ENCODE data around the gene GPR6. TPM values are rescaled to one million over a fixed set of nuclear protein-coding genes. Genes with fewer than 3 reads are reported as not detected.

GPR6 gene
- polyA plus RNA-seq, 3 donors, result not detected

DNA sequence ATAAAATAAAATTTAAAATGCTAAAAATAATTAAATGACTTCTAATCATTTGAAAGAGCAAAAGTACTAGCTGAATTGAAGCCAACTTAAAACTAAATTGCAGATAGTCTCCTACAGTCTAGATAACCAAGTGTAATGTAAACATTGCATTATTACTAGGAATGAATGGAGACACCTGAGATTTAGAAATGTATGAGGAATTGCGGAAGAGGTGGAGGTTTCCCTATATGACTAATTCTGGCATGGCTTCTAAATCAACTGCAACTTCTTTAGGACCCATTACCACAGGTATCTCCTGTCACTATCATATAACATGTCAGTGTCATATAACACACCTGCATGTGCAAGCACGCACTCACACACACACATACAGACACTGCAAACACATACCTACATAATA lies 13.2 kb upstream of the GPR6 start:
- H4K20me1 ChIP-seq (ENCODE audit: insufficient read depth, low read length), result no peaks in the 10 kb centered on the region
- H3K4me1 ChIP-seq (ENCODE audit: control insufficient read depth in 1 of 2, insufficient read depth in 2 of 2, low read length in 2 of 2), result peaks cover 0 to 6% of the 10 kb centered on the region in 2 donors
- no peak overlapping the region for H3K9ac ChIP-seq (ENCODE audit: insufficient read depth, low read length, poor library complexity, severe bottlenecking)
- Mint-ChIP-seq H3K9me3 (peaks cover 0 to 5% (median 3%) of the 10 kb centered on the region in 7 donors), H3K27me3 (ENCODE audit: low read depth in 3 of 3) (peaks cover 0 to 7% (median 7%) of the 10 kb centered on the region in 3 donors), H3K4me3 (no peak overlapping the region), H3K36me3 (no peaks in the 10 kb centered on the region), H3K4me1 (no peaks in the 10 kb centered on the region), H3K27ac (no peak overlapping the region)
- no peak overlapping the region for H3K27ac ChIP-seq (ENCODE audit: low read depth in 1 of 2, low read length in 2 of 2)
- no peak overlapping the region for H3K4me2 ChIP-seq (replicated peaks; ENCODE audit: extremely low read depth, low read length, poor library complexity, severe bottlenecking)
- H3K9me3 ChIP-seq (replicated peaks in 1 of 2; ENCODE audit: control insufficient read depth in 1 of 2, insufficient read depth in 1 of 2, low read length in 2 of 2), result no peaks in the 10 kb centered on the region
- H3K79me2 ChIP-seq (ENCODE audit: insufficient read depth, low read length), result no peaks in the 10 kb centered on the region
- no peaks in the 10 kb centered on the region for H3K27me3 ChIP-seq (ENCODE audit: control insufficient read depth in 2 of 2, insufficient read depth in 2 of 2, low read length in 2 of 2)
- no peak overlapping the region for H3K4me3 ChIP-seq (replicated peaks in 1 of 3; ENCODE audit: low read depth in 2 of 3, low read length in 3 of 3)
- no peak overlapping the region for H2AFZ ChIP-seq (ENCODE audit: insufficient read depth, low read depth, low read length, poor library complexity, severe bottlenecking)
- no peaks in the 10 kb centered on the region for H3K36me3 ChIP-seq (replicated peaks in 1 of 2; ENCODE audit: control insufficient read depth in 1 of 2, insufficient read depth in 2 of 2, low read length in 2 of 2)
- TF ChIP-seq, protein P1, sequence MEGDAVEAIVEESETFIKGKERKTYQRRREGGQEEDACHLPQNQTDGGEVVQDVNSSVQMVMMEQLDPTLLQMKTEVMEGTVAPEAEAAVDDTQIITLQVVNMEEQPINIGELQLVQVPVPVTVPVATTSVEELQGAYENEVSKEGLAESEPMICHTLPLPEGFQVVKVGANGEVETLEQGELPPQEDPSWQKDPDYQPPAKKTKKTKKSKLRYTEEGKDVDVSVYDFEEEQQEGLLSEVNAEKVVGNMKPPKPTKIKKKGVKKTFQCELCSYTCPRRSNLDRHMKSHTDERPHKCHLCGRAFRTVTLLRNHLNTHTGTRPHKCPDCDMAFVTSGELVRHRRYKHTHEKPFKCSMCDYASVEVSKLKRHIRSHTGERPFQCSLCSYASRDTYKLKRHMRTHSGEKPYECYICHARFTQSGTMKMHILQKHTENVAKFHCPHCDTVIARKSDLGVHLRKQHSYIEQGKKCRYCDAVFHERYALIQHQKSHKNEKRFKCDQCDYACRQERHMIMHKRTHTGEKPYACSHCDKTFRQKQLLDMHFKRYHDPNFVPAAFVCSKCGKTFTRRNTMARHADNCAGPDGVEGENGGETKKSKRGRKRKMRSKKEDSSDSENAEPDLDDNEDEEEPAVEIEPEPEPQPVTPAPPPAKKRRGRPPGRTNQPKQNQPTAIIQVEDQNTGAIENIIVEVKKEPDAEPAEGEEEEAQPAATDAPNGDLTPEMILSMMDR (IDR thresholded peaks at IDR 0.05), result no peak
- intact Hi-C loops (cut with micrococcal nuclease), result no loop called here
- 91% methylated on average over 1 of the region's 2 CpGs for WGBS (ENCODE audit: insufficient coverage)
- DNase-seq, result no peak

DNA sequence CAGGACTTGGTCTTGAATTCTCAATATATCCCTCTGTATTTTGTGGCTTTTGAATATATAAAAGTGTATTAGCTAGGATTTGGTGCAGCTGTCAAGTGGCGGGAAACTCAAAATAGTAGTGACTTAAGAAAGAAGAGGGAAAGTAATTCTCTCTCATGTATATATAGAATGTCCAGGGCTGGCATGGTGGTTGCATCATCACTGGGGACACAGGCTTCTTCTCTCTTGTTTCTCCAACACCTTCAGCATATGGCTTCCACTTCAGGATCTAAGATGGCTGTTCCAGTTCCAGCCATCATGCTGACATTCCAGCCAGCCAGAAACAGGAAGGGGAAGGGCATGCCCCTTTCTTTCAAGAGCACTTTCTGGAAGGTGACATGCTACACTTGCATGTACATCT lies 11.8 kb upstream of the GPR6 start:
- no peak overlapping the region for H2AFZ ChIP-seq (ENCODE audit: insufficient read depth, low read depth, low read length, poor library complexity, severe bottlenecking)
- no peak for DNase-seq
- H4K20me1 ChIP-seq (ENCODE audit: insufficient read depth, low read length), result no peaks in the 10 kb centered on the region
- whole genome bisulfite sequencing (ENCODE audit: insufficient coverage), result no CpG with 5 or more reads among the region's 1 CpG
- H3K4me3 ChIP-seq (replicated peaks in 1 of 3; ENCODE audit: low read depth in 2 of 3, low read length in 3 of 3), result no peak overlapping the region
- peaks cover 2 to 13% (median 12%) of the 10 kb centered on the region in 3 donors for H3K27me3 Mint-ChIP-seq (ENCODE audit: low read depth in 3 of 3)
- no peak overlapping the region for H3K4me2 ChIP-seq (replicated peaks; ENCODE audit: extremely low read depth, low read length, poor library complexity, severe bottlenecking)
- no peak overlapping the region for H3K9ac ChIP-seq (ENCODE audit: insufficient read depth, low read length, poor library complexity, severe bottlenecking)
- no peak overlapping the region for H3K4me3 Mint-ChIP-seq
- H3K4me1 Mint-ChIP-seq, result no peaks in the 10 kb centered on the region
- peaks cover 0 to 6% of the 10 kb centered on the region in 2 donors for H3K4me1 ChIP-seq (ENCODE audit: control insufficient read depth in 1 of 2, insufficient read depth in 2 of 2, low read length in 2 of 2)
- H3K36me3 Mint-ChIP-seq, result no peaks in the 10 kb centered on the region
- H3K27me3 ChIP-seq (ENCODE audit: control insufficient read depth in 2 of 2, insufficient read depth in 2 of 2, low read length in 2 of 2), result peaks cover 0 to 2% of the 10 kb centered on the region in 2 donors
- H3K27ac Mint-ChIP-seq, result no peak overlapping the region
- H3K9me3 ChIP-seq (replicated peaks in 1 of 2; ENCODE audit: control insufficient read depth in 1 of 2, insufficient read depth in 1 of 2, low read length in 2 of 2), result no peaks in the 10 kb centered on the region
- H3K9me3 Mint-ChIP-seq, result peaks cover 0 to 5% (median 3%) of the 10 kb centered on the region in 7 donors
- TF ChIP-seq, protein P1 (IDR thresholded peaks at IDR 0.05), result no peak
- intact Hi-C loops (cut with micrococcal nuclease), result no loop called here
- no peak overlapping the region for H3K27ac ChIP-seq (ENCODE audit: low read depth in 1 of 2, low read length in 2 of 2)
- H3K79me2 ChIP-seq (ENCODE audit: insufficient read depth, low read length), result no peaks in the 10 kb centered on the region
- no peaks in the 10 kb centered on the region for H3K36me3 ChIP-seq (replicated peaks in 1 of 2; ENCODE audit: control insufficient read depth in 1 of 2, insufficient read depth in 2 of 2, low read length in 2 of 2)

Data from CD14-positive monocyte (primary cell).